ENCODE data around the gene DAW1.

DAW1 gene

GRCh38 chr2:227865291-227865690, 6.1 kb upstream of the DAW1 start:
- Histone ChIP-seq H3K4me1 (ENCODE audit: low read depth, poor library complexity, severe bottlenecking) (no peaks in the 10 kb centered on the region), H3K79me2 (ENCODE audit: insufficient read depth, low read depth) (no peaks in the 10 kb centered on the region), H3K27me3 (ENCODE audit: insufficient read depth, low read depth) (no peaks in the 10 kb centered on the region), H3K9ac (no peak overlapping the region), H3K4me2 (no peak overlapping the region), H3K36me3 (ENCODE audit: insufficient read depth) (no peaks in the 10 kb centered on the region), H3K4me3 (IDR thresholded peaks at IDR 0.05; ENCODE audit: insufficient read depth, low read depth, low read length) (no peak overlapping the region), H2AFZ (ENCODE audit: low read depth) (no peak overlapping the region), H4K20me1 (ENCODE audit: insufficient read depth) (no peaks in the 10 kb centered on the region), H3K27ac (no peak overlapping the region)
- TF ChIP-seq CTCF (conservative IDR thresholded peaks at IDR 0.05; ENCODE audit: low read depth, low read length), result no peak

- no peaks in the 10 kb centered on the region for H3K4me1 ChIP-seq (ENCODE audit: low read depth, poor library complexity, severe bottlenecking)
These were observed 4.0 kb upstream of the DAW1 start for GRCh38 chr2:227867386-227867785.

GRCh38 chr2:227870710-227871374, 589 bp upstream of the DAW1 start:
- H4K20me1 ChIP-seq (ENCODE audit: insufficient read depth), result no peaks in the 10 kb centered on the region
- H3K4me1 ChIP-seq (ENCODE audit: low read depth, poor library complexity, severe bottlenecking), result no peaks in the 10 kb centered on the region
- no peak overlapping the region for H3K4me3 ChIP-seq (IDR thresholded peaks at IDR 0.05; ENCODE audit: insufficient read depth, low read depth, low read length)
- no peaks in the 10 kb centered on the region for H3K27me3 ChIP-seq (ENCODE audit: insufficient read depth, low read depth)
- no peak overlapping the region for H3K27ac ChIP-seq
- no peak for TF ChIP-seq CTCF (conservative IDR thresholded peaks at IDR 0.05; ENCODE audit: low read depth, low read length)
- H3K36me3 ChIP-seq (ENCODE audit: insufficient read depth), result no peaks in the 10 kb centered on the region
- no peak overlapping the region for H3K4me2 ChIP-seq
- no peak overlapping the region for H3K9ac ChIP-seq
- H2AFZ ChIP-seq (ENCODE audit: low read depth), result no peak overlapping the region
- H3K79me2 ChIP-seq (ENCODE audit: insufficient read depth, low read depth), result no peaks in the 10 kb centered on the region

More at GRCh38 chr2:227867386-227867785, 4.0 kb upstream of the DAW1 start:
- TF ChIP-seq CTCF (conservative IDR thresholded peaks at IDR 0.05; ENCODE audit: low read depth, low read length), result no peak
- Histone ChIP-seq H4K20me1 (ENCODE audit: insufficient read depth) (no peaks in the 10 kb centered on the region), H3K27ac (no peak overlapping the region), H3K79me2 (ENCODE audit: insufficient read depth, low read depth) (no peaks in the 10 kb centered on the region), H2AFZ (ENCODE audit: low read depth) (no peak overlapping the region), H3K36me3 (ENCODE audit: insufficient read depth) (no peaks in the 10 kb centered on the region), H3K4me2 (no peak overlapping the region), H3K27me3 (ENCODE audit: insufficient read depth, low read depth) (no peaks in the 10 kb centered on the region), H3K4me3 (IDR thresholded peaks at IDR 0.05; ENCODE audit: insufficient read depth, low read depth, low read length) (no peak overlapping the region), H3K9ac (no peak overlapping the region)

- TF ChIP-seq CTCF (conservative IDR thresholded peaks at IDR 0.05; ENCODE audit: low read depth, low read length), result no peak
- H4K20me1 ChIP-seq (ENCODE audit: insufficient read depth), result no peaks in the 10 kb centered on the region
- no peak overlapping the region for H3K27ac ChIP-seq
- H3K4me2 ChIP-seq, result no peak overlapping the region
- H3K27me3 ChIP-seq (ENCODE audit: insufficient read depth, low read depth), result no peaks in the 10 kb centered on the region
- no peaks in the 10 kb centered on the region for H3K4me1 ChIP-seq (ENCODE audit: low read depth, poor library complexity, severe bottlenecking)
- H3K4me3 ChIP-seq (IDR thresholded peaks at IDR 0.05; ENCODE audit: insufficient read depth, low read depth, low read length), result no peak overlapping the region
- no peak overlapping the region for H3K9ac ChIP-seq
- no peak overlapping the region for H2AFZ ChIP-seq (ENCODE audit: low read depth)
- no peaks in the 10 kb centered on the region for H3K79me2 ChIP-seq (ENCODE audit: insufficient read depth, low read depth)
- H3K36me3 ChIP-seq (ENCODE audit: insufficient read depth), result no peaks in the 10 kb centered on the region
These were observed 1.2 kb downstream of the DAW1 start for GRCh38 chr2:227872676-227873075.

Measured in KMS-11 (cell line).